Measurements from ENCODE around the gene LHFPL6. TPM values are rescaled to one million over a fixed set of nuclear protein-coding genes. Genes with fewer than 3 reads are reported as not detected.

Gene LHFPL6
- polyA plus RNA-seq, 3 donors = 34.0 to 40.1 (median 37.1) TPM

- no peak for DNase-seq (ENCODE audit: extremely low read depth in 1 of 11, low read depth in 9 of 11, low spot score in 4 of 11)
Measured at GRCh38 chr13:39311619-39312018, 291.4 kb downstream of the LHFPL6 start.

DNA sequence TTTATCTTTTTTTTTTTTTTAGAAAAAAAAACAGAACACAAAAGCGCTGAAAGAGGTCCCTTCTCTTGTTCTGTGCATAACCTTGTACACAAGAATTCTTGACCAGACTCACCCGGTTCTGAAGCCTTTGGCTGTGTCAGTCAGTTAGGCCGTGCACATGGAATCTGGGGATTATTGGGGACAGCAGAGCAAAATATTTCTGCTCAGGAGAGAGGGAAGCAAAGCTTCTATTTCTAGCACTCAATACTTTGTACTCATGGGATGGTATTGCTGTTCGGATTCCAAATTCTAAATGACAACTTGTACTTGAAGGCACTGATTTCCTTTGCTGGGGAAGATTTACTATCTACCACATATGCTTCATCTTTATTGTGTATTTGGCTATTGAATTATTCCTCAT is 292.0 kb downstream of the LHFPL6 start:
- DNase-seq (ENCODE audit: extremely low read depth in 1 of 11, low read depth in 9 of 11, low spot score in 4 of 11) = no peak

- DNase-seq (ENCODE audit: extremely low read depth in 1 of 11, low read depth in 9 of 11, low spot score in 4 of 11) = no peak
Measured at GRCh38 chr13:39306639-39307589, 296.1 kb downstream of the LHFPL6 start.

GRCh38 chr13:39302820-39303219 is 300.2 kb downstream of the LHFPL6 start:
- no peak for DNase-seq (ENCODE audit: extremely low read depth in 1 of 11, low read depth in 9 of 11, low spot score in 4 of 11)

DNA sequence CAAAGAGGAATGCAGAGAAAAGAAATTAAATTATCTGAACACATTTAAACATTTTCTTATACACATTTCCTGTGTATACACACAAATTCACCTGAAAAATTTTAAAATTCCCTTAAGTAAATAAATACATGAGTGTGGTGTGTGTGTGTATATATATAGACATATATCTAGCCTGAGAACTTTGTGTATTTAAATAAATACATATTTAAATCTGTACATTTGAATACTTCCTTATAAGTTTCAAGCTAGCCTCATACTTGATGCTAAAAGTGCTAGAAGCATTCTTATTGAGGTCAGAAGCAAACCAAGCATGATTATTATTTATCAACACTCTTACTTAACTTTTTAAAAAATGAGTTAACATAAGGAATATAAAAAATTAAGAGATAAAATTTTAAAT is 304.0 kb downstream of the LHFPL6 start:
- DNase-seq (ENCODE audit: extremely low read depth in 1 of 11, low read depth in 9 of 11, low spot score in 4 of 11) = no peak

- DNase-seq (ENCODE audit: extremely low read depth in 1 of 11, low read depth in 9 of 11, low spot score in 4 of 11) = no peak
Measured at GRCh38 chr13:39297664-39298171, 305.3 kb downstream of the LHFPL6 start.

DNA sequence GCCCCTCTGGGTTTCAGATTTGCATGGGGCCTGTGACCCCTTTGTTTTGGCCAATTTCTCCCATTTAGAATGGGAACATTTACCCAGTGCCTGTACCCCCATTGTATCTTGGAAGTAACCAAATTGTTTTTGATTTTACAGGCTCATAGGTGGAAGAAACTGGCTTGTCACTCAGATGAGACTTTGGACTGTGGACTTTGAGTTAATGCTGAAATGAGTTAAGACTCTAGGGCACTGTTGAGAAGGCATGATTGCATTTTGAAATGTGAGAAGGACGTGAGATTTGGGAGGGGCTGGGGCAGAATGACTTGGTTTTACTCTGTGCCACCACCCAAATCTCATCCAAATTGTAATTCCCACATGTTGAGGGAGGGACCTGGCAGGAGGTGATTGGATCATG is 306.0 kb downstream of the LHFPL6 start:
- DNase-seq (ENCODE audit: extremely low read depth in 1 of 11, low read depth in 9 of 11, low spot score in 4 of 11) = no peak

- no peak for DNase-seq (ENCODE audit: extremely low read depth in 1 of 11, low read depth in 9 of 11, low spot score in 4 of 11)
Measured at GRCh38 chr13:39296193-39296592, 306.8 kb downstream of the LHFPL6 start.

Other genes with a start within 250 kb of the LHFPL6 start
- gene COG6, start 52.5 kb upstream of the LHFPL6 start, polyA plus RNA-seq (ENCODE audit: insufficient read length in 3 of 3) = 10 to 100 TPM; 31.8 to 36.8 (median 34.9) TPM